Hippocampal formation (tissue), 2 donors: ENCODE measurements around the gene KCNMA1.
"Not testable (repeated sequence)": the region's sequence is repeated elsewhere in the genome, so short reads cannot be mapped to it uniquely, and the experiment has no call there.

Experiments
- DNase-seq, 2 donors: peaks; one replicate each; lab custom pipeline; 2025; lab: John Stamatoyannopoulos, UW

Gene KCNMA1

DNA sequence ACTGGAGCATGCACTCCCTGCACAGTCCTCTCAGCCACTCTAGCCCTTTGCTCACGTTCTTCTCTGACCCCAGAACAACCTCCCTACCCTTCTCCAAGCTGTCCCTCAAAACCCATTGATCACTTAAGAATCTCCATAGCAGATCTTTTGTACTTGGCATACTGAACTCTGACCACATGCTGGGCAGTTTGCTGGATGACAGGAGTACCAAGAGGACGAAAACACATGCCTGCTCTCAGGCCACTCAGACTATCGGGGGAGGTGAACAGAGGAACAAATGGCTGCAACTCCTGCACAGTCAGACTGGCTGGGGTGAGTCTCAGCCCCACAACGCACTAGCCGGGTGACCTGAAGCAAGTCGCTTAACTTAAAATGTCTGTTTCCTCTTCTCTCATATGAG is 52.7 kb downstream of the KCNMA1 start:
- DNase-seq: no peak

DNA sequence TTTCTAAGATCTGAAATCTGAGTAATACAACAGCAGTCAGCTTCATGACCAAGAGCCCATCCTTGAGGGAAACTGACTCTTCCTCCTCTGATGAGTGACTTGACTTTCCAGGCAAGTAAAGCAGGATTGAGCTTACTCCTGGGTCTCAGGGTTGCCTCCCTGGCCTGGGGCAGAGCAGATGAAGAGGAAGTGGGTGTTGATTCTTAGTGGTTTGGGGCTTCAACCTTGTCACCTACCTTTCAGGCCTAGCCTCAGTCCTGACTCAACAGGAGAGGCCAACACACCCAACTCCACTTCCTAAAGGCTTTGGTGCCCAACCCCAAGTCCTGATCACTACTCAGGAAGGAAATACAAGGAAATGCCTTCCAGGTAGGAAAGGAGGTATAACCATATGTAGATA is 54.1 kb downstream of the KCNMA1 start:
- no peak for DNase-seq

DNA sequence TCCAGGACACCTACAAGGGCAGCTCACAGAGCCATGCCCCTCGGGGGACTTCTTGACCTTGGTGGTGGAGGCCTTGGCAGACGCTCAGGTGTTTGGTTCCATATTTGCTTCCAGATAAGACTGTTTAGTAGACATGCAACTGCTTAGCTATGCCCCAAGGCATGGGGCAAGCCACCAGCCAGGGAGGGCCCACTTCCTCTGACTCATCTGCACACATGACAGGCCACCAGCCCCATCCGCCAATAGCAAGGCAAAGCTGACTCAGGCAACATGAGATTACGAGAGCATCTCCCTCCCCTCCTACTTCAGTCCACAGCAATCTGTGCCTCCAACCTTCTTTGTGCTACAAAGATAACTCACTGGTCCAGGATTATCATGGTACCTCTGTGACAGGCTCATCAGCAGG is 54.9 kb downstream of the KCNMA1 start:
- no peak for DNase-seq

DNA sequence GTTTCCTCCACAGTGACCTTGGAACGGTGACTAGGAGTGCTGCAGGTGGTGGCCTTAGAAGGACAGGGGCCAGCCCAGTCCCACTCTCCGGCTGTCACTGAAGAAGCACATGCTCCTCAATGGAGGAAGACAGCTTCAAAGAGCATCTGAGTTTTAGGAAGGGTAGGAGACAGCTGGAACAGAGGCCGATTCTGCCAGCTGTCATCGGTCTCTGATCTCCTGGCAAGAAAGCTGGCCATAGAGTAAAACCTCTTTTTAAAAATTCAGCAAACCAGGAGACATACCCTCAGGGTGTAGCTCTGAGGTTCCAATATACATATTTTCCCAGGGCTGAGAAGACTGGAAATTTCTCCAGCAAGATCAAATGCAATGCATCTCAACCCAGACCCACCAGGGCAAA is 55.9 kb downstream of the KCNMA1 start:
- DNase-seq: no peak

DNA sequence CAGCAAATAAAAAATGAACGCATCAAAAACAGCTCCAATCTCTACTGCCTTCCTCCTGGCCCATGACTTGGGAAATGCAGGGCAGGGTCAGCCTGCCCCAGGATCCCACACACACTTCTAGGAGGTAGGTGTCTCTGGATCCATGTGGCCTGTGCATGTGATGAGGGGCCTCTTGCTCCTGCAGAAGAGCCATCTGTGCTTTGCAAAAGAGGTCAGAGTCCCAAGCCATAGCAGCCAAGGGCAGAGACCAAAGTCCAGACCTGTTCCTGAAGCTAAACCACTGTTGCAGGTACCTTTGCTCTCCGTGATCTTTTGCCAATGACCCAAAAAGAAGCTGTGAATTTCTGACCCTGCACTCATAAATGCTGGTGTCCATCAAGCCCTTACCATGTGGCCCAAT is 57.1 kb downstream of the KCNMA1 start:
- DNase-seq: no peak

DNA sequence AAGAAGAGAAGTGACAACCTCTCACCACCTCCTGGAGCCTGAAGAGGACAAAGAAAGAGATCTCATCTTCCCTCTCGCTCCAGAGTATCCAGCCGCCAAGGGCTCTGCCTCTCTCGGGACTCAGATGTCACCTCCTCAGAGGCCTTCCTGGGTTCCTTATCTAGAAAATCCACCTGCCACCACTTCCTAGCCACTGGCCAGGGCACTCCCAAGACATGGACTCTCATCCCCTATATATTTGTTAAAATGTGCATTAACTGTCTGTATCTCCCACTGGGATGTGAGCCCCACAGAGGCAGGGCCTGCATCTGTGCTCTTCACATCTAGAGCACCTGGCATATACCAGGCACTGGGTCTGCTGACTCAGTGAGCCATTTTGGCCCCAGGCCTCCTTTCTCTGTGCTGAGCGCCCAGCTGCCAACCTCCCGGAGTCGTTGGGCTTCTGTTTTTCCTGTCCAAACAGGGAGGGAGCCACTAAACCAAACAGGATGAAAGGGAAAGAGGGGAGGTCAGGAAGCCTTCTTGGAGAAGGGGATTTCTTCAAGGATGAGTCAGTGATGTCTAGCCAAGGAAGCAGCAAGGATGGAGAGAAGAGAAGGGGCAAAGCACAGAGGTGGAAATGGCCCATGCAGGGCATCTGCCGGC is 58.9 kb downstream of the KCNMA1 start:
- no peak for DNase-seq

DNA sequence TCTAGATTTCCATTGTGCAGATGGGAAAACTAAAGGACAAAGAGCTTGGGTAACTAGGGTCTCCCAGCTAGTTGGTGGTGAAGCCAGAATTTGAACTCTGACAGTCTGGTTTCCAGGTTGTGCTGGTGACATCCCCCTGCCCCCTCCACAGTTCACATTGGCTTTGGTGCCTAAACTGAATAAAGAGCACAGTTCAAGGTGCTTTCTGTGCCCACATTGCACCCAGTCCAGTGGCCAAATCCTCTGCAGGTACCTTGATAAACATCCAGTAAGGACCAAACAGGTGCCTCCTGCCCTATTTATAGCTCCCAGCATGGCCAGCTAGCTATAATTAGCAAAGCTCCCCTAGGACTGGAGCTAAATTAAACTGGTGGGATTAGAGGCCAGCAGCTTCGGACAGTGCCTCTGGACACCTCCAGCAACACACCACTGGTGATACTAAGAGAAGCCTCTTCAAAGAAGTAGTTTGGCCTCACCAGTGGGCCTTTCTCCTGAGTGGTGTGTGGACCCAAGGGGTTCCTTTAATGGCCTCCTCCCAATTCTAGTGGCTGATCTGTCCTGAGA is 59.9 kb downstream of the KCNMA1 start:
- DNase-seq: no peak

DNA sequence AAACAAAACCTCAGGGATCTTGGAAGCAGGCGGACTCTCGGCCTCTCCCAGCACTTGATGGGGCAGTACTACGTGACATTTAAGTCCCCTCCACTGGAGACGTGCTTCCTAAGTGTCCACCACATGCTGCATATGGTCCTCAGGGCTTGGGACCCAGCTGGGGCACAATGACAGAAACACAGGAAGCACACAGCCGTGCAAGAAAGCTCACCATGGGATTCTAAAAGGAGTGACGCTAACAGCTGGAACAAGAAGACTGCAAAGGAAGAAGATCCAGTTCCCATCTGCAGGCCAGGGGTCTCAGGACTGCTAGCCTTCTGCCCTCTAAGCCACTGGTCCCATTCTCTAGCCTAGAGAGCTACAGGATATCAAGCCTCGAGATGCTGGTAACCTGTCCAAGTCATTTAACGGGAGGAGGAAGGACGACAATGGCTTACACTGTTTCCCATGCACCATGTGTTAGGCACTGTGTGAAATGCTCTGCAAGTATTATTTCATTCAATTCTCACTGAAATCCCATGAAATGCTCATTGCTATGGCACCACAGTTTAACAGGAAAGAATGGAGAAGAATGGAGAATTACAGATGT is 61.1 kb downstream of the KCNMA1 start:
- DNase-seq: no peak

DNA sequence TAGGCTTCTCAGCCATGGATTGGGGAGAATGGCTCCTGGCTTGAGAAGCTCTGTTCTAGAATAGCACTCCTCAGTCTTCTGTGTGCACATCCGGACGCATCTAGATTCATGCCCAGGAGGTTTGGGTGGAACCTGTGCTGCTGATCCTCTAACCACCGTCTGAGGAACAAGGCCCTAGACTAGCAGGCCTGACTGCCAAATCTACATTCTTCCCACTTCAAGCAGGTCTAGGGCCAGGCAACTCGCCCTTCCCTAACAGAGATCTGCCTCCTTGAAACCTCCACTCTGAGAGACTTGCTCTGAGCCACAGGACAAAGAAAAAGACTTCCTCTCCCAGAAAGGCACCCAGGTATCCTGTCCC is 61.6 kb downstream of the KCNMA1 start:
- DNase-seq: no peak

DNA sequence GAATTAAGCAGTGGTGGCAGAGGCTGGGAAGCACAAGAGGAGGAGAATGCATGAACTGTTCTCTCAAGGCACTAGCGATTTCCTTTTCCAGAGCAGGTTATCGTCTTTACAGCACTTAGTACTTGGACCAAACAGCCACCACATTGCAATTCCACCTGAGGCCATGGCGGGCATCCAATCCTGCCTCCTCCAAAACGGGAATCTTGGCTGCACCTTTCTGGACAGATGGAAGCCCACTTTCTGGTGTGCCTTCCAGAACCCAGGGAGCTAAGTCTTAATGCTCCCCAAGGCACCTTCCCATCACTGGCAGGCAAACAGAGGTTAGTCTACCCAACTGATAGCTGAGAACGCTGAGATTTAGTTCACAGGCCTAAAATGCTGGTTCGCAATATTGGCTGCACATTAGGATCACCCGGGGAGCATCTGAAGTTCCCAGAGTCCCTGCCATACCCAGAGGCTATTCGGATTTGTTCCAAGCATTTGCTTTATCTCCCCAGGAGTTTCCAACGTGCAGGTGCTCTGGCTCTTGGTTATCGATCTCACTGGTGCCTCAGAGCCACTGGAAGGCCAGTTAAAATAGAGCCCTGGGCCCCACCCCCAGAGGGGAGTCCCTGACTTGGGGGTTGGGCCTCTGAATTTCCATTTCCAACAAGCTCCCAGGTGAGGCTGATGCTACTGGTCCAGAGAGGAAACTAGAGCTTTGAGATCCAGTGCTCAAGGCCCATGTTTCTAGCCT is 62.2 kb downstream of the KCNMA1 start:
- no peak for DNase-seq

DNA sequence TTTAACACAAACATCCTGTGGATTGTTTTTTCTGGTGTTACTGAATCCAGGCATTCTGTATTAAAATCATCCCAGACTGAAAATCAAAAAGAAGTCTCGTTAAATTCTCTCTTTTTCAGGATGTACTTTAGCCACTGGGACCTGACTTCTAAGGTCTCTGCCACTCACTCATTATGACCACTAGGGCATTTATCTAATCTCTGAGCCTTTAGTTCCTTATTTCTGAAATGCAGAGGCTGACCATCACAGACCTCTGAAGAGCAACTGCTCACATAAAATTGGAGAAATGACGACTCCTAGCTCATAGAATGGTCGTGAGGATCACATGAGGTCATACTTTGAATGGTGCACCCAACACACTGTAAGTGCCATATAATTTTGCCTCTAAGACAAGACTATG is 63.2 kb downstream of the KCNMA1 start:
- DNase-seq: no peak

DNA sequence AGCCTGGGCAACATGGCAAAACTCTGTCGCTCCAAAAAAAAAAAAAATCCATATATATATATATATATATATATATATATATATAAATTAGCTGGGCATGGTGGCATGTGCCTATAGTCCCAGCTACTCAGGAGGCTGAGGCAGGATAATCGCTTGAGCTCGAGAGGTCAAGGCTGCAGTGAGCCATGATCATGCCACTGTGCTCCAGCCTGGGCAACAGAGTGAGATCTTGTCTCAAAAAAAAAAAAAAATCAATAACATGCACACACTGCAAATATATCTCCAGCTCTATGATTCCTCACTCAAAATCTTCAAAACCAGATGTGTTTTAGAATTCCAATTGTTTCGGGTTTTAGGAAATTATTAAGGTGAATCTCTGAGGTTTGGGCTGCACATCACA is 65.1 kb downstream of the KCNMA1 start:
- not testable (repeated sequence) for DNase-seq

DNA sequence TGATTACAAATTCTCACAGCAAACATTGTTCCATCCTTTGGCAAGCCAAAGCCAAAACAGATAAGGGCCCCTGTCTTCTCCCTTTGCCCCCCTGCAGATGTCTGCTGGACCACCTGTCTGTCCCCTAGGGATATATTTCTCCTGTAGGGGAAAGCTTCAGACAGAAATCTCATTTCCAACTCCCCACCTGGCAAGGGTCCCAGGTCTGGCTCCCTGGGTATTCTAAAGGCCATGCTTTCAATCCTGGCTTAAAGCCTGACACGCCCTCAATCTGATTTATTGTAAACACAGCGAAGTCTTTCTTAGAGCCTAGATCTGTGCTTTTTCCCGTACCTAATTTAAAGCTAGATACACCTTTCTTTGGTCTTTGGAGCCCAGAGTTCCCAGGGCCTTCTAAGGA is 66.1 kb downstream of the KCNMA1 start:
- DNase-seq: no peak

DNA sequence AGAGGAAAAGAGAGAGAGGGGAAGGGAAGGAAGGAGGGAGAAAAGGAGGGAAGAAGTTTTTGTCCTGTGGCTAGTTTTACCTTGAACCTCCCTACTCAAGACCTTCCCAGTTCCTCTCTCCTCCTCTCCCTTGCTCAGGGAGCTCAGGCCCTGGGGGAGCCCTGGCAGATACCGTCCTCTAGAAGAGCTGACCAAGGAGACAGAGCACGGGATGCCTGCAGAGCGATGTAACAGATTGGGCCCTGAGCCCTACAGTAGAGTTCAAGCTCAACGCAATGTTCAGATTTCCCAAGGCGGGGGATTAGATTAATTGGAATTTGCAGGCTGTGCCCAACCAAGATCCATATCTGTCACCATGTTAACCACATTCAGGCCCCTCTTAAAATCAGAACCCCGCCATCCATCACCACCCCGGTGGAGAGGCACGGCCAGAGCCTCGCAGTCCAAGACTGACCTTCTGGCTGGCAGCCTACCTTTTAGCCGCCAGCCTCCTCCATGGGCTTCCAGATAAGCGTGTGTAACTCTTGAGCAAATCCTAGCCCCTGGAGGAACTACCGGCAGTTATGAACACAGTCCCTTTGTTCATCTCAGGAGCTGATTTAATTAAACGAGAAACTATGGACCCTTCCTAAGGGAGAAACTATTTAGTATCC is 70.6 kb downstream of the KCNMA1 start:
- no peak for DNase-seq

DNA sequence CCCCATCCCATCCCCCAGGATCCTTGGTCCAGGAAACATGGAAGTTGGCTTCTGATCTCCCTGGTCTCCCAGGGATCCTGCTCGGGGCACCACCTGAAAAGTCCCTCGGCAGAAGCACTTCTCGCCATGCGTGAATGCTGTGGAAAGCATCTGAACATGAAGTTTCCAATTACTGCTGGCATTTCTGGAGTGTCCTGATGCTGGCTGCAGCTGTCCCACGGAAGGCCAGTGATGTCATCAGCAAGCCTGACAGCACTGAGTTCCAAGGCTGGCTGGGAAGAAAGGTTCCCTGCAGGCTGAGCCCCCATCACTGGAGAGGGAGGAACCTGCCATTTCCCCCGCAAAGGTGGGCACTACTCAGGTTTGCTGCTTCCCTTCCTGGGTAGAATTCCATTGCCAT is 71.4 kb downstream of the KCNMA1 start:
- DNase-seq: no peak

DNA sequence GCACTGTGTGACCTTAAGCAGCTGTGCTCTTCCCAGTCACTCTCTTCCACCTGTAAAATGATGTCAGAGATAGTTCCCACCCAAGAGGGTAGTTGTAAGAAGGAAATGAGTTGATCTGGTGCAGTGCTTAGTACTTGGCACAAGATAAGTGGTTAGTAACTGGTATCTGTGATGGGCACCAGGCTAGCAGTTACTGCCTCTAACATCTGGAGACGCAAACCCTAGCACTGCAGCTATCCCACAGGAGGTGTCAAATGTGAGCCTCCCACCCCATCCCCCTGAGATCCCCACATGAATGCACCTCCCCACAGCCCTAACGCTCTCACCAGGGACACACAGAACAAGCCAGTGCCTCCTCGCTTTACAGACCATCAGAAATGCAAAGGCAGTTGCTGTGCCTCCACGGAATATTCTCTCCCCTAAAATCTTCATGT is 72.0 kb downstream of the KCNMA1 start:
- DNase-seq: no peak

DNA sequence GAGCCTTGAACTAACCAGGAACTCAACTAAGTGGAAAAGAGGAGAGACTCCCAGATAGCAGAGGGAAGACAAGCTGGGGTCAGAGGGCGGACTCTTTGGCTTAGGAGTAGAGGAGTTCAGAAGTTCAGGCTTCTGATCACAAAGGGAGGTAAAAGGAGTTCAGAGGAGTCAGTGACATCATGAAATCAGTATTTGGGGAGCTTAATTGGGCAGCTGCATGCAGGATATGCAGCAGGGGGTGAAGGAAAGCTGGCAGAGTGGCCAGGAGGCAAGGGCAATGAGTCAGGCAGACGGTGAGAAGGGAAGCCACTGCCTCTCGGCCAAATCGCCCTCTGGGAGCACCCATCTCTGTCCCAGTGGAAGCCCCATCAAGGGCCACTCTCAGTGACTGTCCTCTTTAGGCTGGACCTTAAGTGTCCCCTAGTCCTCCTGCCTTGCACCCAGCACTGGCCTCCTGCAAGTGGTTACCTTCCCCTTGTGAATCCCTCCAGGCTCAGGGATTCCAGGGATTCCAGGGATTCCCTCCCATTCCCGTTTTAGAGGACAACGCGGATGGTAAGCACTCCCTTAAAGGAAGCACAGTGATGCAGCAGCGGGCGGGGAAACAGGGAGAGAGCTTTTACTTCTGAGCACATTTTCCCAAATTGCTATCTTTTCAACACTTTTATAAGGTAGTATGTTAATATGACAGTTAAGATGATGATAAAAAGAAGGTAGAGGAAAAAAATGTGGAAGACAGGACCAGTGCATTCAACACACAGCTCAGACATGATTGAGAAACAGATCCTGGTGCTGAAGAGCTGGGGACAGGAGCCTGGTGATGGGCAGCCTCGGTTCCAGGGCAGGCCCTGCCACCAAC is 72.6 kb downstream of the KCNMA1 start:
- DNase-seq: no peak

DNA sequence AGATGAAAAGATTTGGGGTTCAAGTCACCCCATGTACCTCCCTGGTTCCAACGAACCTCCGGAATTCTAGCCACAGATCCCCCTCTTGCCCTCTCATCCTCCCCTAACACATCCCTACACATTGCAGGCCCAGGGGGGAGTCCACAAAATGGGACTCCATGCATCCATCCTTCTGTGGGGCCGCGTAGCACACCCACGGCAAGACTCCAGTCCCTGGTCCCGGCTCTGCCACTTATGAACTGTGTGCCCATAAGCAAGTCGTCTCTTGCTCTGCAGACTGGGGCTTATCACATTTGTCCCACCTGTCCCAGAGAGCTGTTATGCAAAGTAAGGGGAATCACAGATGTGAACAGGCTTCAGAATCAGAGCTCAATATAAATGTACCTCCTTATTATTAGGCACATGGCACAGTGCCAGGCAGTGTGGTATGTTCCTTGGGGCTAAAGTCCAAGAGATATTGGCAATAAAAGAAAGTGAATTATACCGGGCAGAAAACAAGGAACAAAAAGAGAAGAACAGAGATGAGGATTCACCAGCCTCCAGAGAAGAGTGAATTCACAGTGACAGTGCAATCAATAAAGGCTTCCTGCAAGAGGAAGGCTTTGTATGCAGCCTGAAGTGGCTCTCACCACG is 73.9 kb downstream of the KCNMA1 start:
- no peak for DNase-seq

DNA sequence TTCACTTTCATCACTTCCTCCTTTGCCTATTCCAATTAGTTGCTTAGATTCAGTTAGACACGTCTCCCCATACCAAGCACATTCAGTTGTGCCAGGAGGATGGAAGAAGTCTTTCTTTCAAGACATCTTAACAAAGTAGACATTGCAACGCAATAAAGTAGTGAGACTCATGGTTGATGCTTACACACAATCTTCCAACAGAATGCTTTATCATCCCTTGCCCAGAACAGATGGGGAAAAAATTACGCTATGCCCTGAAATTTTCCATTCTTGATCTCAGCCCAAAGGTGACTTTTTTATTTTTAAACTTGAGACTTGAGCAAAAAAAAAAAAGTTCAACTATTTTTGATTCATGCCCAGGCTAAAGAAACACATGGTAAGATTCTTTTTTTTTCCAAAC is 74.9 kb downstream of the KCNMA1 start:
- no peak for DNase-seq

DNA sequence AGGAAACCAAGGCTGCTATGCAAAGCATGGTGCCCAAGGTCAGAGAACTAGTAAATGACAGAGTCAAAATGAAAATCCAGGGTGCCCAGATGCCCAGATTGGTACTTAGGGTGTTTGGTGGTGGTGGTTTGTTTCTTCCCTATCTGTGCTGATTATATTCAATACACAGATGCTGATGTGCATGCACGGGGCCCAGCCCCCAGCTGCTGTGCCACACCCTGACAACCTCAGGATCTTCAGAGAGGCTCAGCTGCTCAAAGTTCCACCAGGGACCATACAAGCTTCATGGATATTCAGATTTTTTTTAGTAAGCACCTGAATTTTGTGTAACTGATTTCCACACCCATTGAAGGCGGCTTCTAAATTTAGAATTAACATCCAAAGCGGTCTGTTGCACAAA is 75.6 kb downstream of the KCNMA1 start:
- no peak for DNase-seq

DNA sequence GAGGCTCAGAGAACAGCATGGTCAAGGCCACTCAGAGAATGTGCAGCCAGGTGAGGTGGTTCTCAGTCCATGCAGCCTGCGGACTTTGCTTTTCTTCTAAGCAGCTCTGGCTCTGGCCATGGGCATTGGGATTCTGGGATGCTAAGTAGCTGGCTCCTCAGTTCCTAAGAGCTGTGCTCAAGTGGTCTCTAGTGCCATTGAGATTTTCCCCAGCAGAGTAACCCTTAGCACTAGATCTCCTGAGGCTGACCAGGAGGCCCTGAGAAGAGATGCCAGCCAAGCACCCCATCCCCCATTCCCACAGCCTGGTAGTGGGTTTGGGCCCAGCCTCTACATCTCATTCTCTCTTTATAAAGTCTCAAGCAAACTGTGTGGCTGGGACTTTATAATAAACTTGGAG is 77.1 kb downstream of the KCNMA1 start:
- no peak for DNase-seq
